ENCODE measurements around the gene PBLD.
"Not testable (repeated sequence)": the region's sequence is repeated elsewhere in the genome, so short reads cannot be mapped to it uniquely, and the experiment has no call there.

The PBLD gene

DNA sequence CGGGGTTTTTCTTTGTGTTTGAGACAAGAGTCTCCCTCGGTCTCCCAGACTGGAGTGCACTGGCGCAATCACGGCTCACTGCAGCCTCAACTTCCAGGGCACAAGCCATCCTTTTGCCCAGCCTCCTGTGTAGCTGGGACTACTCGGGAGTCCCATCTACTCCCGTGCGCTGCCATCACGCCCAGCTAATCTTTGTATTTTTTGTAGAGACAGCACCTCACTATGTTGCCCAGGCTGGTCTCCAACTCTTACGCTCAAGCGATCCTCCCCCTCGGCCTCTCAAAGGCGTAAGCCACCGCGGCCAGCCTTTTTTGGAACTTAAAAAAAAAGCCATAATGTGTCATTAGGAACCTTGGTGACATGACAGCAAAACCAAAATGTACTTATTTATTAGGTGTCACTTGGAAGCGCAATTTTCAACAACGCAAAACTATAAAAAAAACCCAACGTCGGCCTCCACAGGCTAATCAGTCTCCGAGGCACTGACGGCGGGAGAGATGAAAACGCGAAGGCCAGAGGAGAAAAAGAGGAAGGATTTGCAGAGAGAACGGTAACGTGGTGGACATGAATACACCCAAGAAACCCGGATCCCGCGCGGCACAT, 1.8 kb downstream of the PBLD start:
- no peak for DNase-seq

- DNase-seq: no peak
Observed at GRCh38 chr10:68329506-68329861, 3.2 kb downstream of the PBLD start.

GRCh38 chr10:68327889-68328786, 4.6 kb downstream of the PBLD start:
- no peak for DNase-seq

- not testable (repeated sequence) for DNase-seq
Observed at GRCh38 chr10:68324396-68324795, 8.3 kb downstream of the PBLD start.

GRCh38 chr10:68318331-68319059, 14.2 kb downstream of the PBLD start:
- no peak for DNase-seq

- no peak for DNase-seq
Observed at GRCh38 chr10:68315582-68315981, 17.1 kb downstream of the PBLD start.

DNA sequence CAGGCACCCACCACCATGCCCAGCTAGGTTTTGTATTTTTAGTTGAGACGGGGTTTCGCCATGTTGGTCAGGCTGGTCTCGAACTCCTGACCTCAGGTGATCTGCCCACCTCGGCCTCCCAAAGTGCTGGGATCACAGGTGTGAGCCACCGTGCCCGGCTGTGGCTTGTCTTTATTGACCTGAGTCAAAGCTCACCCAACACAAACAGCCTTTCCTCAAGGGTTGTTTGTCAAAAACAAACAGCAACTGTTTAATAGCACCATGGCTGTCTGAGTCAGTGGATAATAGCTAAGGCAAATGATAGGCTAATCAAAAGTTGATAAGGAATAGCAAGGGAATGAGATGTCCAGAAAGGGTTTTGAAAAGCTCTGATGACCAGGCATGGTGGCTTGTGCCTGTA, 17.8 kb downstream of the PBLD start:
- DNase-seq: not testable (repeated sequence)

GRCh38 chr10:68310531-68310930, 22.2 kb downstream of the PBLD start:
- no peak for DNase-seq

GRCh38 chr10:68305854-68306253, 26.9 kb downstream of the PBLD start:
- no peak for DNase-seq

- DNase-seq: no peak
Observed at GRCh38 chr10:68303849-68304412, 28.8 kb downstream of the PBLD start.

- DNase-seq: no peak
Observed at GRCh38 chr10:68302871-68303270, 29.9 kb downstream of the PBLD start.

DNA sequence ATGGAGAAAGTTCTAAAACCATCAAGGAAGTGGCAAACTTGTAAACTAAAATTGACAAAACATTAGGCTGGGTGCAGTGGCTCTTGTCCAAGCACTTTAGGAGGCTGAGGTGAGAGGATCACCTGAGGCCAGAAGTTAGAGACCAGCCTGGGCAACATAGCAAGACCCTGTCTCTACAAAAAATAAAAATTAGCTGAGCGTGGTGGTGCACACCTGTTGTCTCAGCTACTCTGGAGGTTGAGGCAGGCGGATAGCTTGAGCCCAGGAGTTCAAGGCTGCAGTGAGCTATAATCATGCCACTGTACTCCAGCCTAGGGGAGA, 30.3 kb downstream of the PBLD start:
- DNase-seq: no peak

DNA sequence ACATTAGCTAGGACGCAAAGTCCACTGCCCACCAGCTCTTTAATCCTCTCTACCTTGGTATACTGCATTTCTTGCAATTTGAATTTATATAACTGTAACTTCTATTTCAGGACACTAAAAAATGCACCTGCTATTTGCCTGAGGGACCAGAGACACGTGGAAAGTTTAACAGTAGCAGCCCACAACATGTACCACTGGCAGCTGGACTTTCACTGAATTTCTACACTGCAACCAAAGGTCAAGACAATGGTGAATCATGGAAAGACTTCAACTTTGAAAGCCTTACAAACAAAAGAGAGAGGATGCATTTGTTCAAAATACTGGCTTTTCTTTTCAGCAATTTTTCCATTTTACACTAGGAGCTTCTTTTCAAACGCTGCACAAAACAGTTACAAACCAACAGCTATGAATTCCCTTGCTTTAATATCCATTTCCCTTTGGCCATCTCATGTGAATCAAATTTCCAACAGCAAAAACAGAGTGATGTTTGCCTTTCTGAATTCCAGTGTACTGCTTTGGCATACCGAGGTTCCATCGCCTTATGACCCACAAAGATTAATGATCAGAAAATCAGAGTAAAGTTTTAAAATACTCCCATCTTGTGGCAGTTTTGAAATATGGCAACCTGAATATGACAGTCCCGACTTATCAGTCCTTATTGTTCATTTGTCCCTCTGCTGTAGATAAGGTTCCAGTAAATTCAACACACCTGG, 30.8 kb downstream of the PBLD start:
- peak; percentile 1 to 44 for DNase-seq

- no peak for DNase-seq
Observed at GRCh38 chr10:68301301-68301700, 31.4 kb downstream of the PBLD start.

GRCh38 chr10:68296843-68297663, 35.7 kb downstream of the PBLD start:
- DNase-seq: no peak

- no peak for DNase-seq
Observed at GRCh38 chr10:68290736-68291135, 42.0 kb downstream of the PBLD start.

- no peak for DNase-seq
Observed at GRCh38 chr10:68288717-68289116, 44.0 kb downstream of the PBLD start.

DNA sequence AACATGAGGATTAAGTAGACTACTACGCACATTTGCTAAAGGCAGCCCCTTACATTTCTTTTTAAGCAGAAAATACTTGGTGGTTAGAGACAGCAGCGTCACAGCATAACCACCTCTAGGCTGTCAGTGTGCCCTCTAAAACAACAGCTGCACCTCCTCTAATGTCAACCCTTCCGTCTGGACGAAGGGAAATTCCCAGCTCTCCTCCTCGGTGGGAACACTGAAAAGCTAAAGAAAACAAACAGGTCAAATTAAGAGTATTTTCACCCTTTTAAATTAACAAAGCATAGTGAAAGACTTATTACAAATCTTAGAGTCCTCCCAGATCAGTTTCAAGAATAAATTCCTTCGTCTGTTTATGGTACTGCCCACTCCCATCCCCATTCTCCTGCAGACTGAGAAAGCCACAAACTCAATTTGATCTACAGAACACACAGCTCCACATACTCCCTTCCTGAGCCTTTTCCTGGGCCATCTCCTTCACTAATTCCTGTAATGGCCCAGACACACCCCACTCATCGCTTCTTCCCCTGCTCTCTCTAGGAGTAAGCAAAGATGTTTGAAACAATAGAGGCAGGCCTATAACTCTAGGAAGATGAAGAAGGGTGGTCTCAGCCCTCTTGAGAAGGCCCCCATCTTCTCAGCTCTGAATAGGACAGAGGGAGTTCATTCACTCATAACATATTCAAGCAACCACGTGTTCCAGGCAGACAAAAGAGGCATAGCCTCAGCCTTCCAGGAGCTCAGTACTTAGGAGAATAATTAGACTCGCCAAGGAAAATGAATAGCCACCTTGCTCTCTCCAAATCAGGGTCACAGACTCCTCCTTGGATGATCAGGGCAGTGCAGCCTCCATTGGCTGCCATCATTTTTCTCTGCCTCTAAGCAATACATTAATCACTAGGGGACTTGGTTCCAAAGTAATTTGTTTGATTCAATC, 48.4 kb downstream of the PBLD start:
- no peak for DNase-seq

- no peak for DNase-seq
Observed at GRCh38 chr10:68280758-68281157, 52.0 kb downstream of the PBLD start.

- not testable (repeated sequence) for DNase-seq
Observed at GRCh38 chr10:68278906-68279753, 53.6 kb downstream of the PBLD start.
